GM11168 (cell line): ENCODE results near the gene CHMP4B.

Experiments
- in situ Hi-C: fragments of 300-500 bp; cut with MboI; formaldehyde crosslinking; loops from one replicate; pipeline ENCODE4 v1.12.0; 2022; ENCODE audit warnings: low sequenced_read_pairs; ENCODE audit not compliant: unreplicated experiment

Gene CHMP4B

DNA sequence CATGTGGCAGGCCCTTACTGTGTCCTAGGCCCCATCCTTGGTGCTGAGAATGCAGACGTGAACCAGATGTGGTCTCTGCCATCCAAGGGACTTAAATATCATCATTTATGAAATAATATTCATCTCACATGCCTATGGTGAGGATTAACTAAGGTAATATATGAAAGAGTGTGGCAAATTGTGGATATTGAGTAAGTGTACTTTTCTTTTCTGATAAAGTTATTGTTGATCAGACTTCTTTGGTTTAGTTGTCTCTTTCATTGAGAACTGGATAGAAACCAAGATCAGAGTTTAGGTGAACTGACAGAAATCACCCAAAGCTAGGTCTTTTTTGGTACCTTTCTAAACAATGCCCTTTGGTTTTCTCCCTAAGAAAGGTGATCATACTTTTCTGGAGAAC, 5.0 kb downstream of the CHMP4B start:
- in situ Hi-C loops = no loop called here

DNA sequence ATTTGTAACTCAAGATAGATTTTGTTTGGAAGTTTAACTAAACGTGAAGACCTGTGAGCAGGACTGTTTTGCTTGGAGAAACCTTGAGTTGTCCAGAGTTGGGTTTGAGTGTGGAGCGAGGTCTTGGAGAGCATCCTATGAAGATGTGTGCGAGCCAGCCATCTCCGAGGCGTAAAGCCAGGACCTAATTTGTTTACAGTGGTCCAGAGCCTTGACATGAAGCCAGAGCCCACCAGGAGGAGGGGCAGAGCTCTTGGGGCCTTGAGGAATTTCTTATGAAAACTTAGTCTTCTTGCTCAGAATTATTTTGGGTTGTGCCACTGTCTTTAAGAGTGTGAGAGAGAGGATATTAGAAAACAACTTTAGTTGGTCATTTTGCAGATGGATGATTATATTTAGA, 6.3 kb downstream of the CHMP4B start:
- in situ Hi-C loops = no loop called here

DNA sequence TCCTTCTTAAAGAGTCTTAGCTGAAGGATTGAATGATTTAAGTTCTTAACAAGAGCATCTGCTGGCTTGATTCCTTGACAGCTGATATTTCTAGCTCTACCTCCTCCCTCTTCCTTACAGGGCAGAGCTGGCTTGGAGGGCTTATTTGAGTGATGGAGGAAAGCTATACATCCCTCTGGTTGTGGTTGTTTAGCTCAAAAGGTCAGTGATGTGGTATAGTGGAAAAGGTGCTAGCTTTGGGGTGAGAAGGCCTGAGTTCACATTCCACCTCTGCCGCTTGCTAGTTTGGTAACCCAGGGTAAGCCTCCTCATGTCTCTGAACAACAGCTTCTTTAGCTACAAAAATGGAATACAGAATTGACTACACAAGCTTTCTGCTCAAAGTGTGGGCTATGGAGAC, 8.3 kb downstream of the CHMP4B start:
- in situ Hi-C loops = no loop called here

DNA sequence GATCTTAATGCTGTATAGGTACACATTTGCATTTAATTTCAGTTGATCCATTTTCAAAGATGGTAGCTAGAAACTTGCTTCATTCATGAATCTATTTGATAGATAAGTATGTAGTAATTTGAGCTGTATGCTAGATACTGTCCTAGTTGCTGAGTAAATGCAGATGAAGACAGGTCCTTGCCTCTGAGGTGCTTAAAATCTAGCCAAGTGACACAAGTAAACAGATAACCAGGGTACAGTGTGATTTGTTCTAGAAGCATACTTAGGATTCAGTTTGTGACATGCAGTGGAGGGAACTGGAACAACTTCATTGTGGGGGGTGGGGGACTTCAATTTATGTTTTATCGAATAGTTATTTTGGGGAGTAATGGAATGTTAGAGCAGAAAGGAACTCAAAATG, 9.2 kb downstream of the CHMP4B start:
- in situ Hi-C loops = no loop called here

DNA sequence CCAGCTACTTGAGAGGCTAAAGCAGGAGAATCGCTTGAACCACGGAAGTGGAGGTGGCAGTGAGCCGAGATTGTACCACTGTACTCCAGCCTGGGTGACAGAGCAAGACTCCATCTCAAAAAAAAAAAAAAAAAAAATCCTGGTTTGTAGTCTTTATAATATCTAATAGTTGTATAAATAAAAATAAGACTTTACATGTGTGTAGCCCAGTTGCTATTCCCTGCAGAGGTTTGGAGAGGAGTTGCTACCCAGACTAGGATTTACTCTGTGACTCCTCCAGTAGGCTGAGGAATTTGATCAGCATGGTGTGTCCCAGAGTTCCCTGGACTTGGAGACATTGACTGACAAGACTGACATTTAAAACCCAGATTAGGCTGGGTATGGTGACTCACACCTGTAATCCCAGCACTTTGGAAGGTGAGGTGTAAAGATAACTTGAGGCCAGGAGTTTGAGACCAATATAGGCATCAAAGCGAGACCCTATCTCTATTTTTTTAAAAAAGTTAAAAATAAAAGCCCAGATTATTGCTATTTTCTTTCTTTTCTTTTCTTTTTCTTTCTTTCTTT, 10.2 kb downstream of the CHMP4B start:
- in situ Hi-C loops = no loop called here

DNA sequence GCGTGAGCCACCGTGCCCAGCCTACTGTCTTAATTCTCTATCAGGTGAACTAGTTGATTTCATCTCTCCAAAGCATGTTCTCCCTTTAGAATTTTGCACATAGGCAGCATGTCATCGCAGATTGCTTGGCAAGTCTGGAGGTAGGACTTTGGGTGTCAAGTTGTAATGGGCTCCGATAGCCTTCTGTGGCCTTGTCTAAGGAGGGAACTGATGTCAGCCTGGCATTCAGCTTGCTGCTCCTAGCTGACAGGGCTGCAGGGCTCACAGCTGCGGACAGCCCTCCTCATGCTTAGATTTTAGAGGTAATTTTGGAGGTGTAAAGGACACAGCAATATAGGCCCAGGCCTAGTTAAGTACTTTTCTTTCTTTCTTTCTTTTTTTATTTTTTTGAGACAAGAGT, 11.3 kb downstream of the CHMP4B start:
- in situ Hi-C loops = no loop called here

DNA sequence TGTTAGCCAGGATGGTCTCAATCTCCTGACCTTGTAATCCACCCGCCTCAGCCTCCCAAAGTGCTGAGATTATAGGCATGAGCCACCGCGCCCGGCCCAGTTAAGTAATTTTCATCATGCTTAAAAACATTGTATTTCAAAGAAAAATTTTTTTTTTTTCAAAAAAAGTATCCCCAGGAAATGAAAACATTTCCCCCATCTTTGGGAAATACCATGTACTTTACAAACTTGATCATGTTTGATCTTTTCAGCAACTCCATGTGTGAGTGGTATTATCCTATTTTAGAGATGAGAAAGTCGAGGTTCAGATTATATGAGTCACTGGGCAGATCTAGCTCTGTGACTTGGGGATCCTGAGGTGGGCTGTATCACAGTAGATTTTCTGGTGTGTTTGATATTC, 11.8 kb downstream of the CHMP4B start:
- in situ Hi-C loops = no loop called here

DNA sequence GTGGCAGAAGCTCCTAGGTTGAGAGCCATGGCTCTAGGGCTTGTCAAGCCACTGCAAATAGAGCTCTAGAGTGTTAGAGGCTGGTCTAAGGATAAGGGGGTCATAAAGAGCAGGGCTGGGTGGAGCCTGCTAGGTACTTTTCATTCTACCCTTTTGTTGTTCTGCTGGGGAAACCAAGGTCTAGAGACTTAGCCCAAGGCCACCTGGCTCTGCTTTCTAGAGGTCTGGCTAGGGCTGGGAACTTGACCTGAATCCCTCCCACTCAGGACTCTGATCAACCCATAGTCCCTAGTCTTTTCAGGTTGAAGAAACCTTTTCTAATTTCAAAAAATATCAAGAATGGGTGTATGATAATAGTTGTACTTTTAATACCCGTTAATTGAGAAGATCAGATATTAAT, 13.7 kb downstream of the CHMP4B start:
- in situ Hi-C loops = no loop called here

DNA sequence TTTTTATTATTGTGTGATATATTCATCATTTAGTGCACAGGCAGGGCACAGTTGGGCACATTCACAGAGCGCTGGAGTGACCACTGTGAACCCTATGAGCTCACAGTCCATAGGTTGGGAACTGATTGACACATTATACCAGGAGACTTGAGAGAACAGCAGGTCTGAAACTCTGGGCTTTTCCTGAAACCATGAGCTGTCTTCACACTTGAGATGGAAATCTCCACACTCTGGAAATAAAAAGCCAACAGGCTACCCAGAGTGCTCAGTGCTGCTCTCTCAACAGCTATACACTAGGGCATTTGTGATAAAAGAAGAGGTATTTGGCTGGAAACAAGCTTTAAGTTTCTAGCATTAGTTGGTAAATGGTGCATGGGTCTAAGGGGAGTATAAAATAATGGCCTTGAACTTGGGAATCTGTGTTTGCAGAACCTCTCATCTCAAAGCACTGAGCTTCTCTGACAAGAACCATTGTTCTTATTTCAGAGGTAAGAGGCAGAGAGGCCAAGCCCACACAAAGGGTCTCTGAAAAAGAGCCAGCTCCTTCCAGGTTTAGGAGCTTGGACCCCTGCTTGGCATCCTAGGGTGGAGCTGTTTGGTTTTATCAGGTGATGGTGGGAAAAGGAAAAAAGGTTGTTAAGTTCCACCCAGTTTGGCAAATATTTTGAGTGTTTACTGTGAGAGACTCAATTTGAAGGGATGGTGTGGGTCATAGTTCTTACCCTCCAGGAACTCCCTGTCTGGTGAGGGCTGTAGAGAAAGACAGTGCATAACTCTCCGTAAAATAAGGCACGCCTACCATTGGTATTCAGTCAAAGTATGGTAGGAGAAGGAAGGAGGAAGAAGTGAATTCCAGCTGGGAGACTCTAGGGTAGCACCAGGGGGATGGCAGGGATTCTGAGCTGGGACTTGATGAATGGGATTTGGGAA, 14.5 kb downstream of the CHMP4B start:
- in situ Hi-C loops = no loop called here

DNA sequence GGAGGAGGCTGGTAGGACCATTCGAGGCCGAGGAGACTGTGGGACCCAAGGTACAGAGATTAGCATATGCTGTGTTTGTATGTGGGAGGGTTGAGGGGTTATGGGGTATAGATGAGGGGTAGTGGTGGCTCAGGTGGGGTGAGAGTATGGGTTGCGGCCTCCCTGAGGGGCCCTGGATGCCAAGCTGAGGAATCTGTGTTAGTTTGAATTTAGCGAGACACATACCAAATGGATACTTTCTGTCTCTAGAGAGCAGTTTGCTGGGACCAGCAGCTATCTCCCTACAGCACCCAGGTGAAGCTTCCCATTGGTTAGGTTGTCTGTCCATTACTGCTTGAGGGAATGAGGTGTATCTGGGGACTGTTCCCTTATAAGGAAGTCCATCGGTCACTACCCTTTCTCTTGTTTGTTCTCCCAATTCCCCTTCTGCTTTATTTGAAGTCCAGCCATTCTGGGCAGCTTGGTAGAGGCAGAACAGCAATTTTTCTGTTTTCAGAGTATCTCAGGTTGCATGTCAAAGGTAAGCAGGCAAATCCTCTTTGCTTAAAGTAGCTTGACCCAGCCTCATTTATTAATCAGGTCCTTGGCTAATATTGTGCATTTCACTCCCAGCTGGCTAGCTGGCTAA, 15.2 kb downstream of the CHMP4B start:
- in situ Hi-C loops = no loop called here

DNA sequence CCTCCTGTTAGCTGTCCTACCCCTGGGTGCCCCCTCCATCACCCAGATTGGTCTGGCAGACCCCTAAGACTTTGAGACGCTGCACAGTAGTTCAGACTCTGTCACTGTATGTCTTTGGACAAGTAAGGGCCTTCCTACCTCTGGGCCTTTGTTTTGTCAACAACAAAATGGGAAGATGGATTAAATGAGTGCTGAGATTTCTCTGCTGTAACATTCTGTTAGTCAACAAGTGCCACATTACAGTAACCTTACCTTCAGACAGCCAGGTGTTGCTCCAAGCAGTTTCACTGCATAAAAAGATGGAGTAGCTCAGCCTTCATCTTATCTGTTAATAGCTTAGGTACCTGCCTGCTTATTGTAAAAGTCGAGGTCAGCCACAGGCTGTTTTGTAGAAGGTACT, 16.0 kb downstream of the CHMP4B start:
- in situ Hi-C loops = no loop called here

DNA sequence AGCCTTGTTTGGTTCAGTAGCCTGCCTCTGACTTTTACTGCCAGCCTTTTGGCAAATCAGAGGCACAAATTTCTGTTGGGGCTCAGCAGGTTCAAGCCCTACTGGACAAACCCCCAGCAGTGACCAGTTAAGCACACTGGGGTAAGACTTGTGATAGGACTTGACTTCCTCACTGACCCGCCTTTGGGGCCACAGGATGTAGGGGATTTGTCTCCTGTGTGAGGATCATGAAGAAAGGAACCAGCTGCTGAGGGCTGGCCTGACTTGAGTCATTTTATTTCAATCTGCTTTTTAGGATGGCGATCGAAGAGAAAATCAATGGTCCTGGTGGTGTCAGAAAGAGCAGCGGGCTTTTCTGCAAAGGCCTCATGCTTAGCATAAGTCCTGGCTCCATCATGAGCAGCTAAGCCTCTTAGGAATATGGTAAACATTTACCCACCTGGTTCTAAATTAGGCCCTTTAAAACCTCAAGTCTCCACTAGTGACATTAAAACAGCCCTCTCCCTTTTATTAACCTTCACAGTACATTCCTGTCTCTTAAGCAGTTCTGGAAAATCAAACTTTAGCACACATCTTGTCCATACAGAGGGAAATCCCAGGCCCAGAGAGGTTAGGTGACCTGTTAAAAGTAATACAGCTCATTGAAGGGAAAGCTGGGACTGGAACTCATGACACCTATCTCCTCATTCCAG, 16.6 kb downstream of the CHMP4B start:
- in situ Hi-C loops = no loop called here

DNA sequence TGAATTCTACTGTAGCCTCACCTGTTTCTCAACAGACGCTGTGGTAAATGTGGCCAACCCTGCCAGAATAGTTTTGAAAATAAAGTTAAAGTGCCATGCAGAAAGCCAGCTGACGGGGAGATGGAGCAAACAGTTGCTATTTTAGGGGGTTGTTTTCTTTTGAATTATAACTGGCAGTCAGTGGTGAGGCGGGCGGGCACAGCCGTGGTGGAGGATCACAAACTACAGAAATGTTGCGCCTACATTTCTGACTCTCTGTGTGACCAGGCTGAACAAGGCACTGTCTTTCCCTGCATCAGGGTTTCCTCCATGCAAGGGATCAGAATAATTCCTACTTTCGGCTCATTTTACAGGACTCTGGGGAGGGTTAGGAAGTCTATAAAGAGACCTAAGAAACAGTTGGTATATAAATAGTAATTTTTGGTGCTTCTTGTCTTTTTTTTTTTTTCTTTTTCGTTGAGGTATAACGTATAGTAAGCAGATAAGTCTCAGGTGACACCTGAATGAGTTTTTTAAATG, 17.2 kb downstream of the CHMP4B start:
- in situ Hi-C loops = no loop called here

DNA sequence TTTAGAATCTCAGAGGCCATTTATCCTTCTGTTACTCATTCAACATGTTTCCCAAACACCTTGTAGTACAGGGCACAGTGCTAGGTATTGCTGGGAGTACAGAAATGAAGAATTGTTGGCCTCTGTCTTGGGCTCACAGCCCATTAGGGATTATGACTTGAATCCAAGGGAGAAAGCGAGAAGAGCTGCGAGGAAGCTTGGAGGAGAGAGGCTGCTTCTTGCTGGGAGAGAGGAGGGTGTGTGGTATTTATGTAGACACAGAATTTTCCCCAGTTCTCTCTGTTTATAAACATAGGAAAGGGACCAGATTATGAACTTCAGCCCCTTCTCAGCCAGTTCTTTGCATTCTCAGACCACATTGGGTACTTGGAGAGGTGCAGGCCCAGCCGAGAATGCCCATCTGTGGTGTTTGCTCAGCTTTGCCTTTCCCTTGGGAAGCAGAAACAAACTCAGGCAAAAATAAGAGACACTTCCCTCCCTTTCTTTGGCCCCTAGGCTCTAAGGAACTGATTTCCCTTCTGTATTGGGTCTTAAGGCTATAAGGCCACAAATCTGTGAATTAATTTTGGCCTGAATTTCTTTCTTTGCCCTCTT, 17.9 kb downstream of the CHMP4B start:
- in situ Hi-C loops = no loop called here

DNA sequence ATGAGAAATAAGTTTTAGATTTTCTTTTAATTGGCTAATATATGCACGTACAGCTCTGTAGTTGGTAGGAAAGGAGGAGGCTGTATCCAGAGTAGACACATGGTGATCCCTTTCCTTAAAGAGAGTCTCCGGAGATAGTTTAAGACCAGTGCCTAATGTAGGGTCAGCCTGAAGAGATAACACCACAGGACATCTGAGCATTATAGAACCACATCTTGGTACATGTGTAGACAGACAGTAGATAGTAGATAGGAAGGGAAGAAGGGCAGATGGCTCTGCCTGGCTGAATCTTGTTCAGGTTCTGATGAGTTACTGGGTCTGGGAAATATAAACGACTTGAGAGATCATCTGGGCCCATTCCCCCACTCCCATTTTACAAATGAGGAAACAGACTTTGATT, 18.5 kb downstream of the CHMP4B start:
- in situ Hi-C loops = no loop called here

DNA sequence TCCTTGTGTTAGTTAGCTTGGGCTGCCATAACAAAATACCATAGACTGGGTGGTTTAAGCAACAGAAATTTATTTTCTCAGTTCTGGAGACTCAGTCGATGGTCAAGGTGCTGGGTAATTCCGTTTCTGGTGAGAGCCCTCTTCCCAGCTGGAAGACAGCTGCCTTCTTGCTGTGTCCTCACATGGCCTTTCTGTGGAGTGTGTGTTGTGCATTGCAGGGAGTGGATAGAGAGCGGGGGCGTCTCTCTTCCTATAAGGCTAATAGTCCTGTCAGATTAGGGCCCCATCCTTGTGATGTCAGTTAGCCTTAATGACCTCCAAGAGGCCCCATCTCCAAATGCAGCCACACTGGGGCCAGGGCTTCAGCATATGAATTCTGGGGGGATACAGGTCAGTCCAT, 19.2 kb downstream of the CHMP4B start:
- in situ Hi-C loops = no loop called here

DNA sequence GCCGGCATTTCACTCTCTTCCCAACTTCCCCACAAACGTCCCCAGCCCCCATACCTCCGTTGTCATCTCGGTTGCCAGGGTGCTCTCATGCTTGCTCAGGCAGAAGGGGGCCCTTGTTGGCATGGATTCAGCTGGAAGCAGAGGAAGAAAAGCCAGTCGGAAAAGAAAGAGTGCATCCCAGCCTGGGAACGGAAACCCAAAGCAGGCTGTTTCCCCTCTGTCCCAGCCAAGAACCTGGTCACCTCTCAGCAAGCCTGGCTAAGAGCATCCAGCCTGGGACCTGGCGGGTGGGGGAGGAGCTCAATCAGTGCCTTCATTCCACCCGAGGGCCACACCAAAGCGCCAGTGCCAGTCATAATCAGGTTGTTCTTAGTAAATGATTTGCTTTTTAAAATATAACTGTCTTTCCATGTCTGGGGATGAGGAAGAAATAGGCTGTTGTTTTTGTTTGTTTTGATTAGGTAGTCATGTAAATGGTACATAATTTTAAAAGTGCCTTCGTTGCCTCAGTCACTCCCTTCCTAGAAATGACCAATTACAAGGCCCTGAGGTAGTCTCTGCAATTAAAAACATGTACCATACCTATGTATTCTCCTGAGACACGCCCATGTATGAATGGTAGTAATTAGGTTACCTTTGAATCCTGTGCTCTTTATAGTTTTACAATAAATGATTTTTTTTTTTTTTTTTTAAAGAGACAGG, 21.1 kb downstream of the CHMP4B start:
- in situ Hi-C loops = no loop called here

DNA sequence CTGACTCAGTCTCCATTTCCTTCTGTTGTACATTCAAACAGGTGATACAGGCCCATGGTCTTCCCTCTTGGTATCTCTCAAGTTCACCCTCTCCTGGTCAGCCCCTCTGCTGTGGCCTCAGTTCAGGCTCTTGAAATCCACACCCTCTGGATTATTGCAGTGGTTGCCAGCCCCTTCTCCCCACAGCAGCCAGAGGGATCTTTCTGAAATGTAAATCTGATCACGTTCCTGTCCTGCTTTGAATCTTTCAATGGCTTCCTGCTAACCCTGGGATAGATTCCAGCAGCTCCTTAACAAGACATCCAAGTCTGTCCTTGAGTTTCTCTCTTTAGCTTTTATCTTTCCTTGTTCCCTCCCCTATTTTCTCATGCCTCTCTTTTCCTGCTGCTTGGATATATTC, 22.2 kb downstream of the CHMP4B start:
- in situ Hi-C loops = no loop called here

DNA sequence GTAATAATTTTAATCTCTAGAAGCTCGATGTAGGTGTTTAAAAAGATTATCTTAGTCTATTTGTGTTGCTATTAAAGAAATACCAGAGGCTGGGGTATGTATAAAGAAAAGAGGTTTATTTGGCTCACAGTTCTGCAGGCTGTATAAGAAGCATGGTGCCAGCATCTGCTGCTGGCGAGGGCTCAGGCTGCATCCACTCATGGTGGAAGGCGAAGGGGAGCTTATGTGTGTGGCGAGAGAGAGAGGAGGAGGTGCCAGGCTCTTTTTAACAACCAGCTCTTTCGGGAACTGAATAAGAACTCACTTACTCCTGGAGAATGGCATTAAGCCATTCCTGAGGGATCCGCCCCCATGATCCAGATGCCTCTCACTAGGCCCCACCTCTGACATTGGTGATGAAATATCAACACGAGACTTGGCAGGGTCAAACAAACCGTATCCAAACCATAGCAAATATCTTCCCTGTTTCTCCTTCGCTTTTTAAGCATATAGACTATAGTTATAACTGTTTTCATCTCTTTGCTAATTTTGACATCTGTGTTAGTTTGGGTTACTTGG, 24.5 kb downstream of the CHMP4B start:
- in situ Hi-C loops = no loop called here
